ENCODE results near the gene ITGB3. TPM values are rescaled to one million over a fixed set of nuclear protein-coding genes. Genes with fewer than 3 reads are reported as not detected.
"Not testable (repeated sequence)": the region's sequence is repeated elsewhere in the genome, so short reads cannot be mapped to it uniquely, and the experiment has no call there.

The ITGB3 gene
- total RNA-seq, 3 donors from 2014 or later (not counting 1 experiment from before 2014, with no cell fraction given) = 4.2 to 30.6 (median 11.6) TPM

GRCh38 chr17:47267354-47267828, 13.8 kb downstream of the ITGB3 start:
- H3K27ac Mint-ChIP-seq = no peak overlapping the region
- no peak for DNase-seq
- no peak for TF ChIP-seq CTCF (IDR thresholded peaks at IDR 0.05)
- Histone ChIP-seq H3K27ac (ENCODE audit: low read length) (no peak overlapping the region), H3K9me3 (ENCODE audit: control insufficient read depth, insufficient read depth, low read length) (peaks cover 6% of the 10 kb centered on the region), H3K27me3 (ENCODE audit: control insufficient read depth, insufficient read depth, low read length) (no peaks in the 10 kb centered on the region), H3K4me3 (ENCODE audit: low read length) (no peak overlapping the region), H3K4me1 (ENCODE audit: control insufficient read depth, insufficient read depth, low read length) (no peaks in the 10 kb centered on the region), H3K36me3 (ENCODE audit: control insufficient read depth, insufficient read depth, low read length) (no peaks in the 10 kb centered on the region)
- 100% methylated on average over 1 of the region's 1 CpG for WGBS (ENCODE audit: insufficient coverage)
- no peaks in the 10 kb centered on the region for H3K4me1 Mint-ChIP-seq
- no peaks in the 10 kb centered on the region for H3K9me3 Mint-ChIP-seq
- no peaks in the 10 kb centered on the region for H3K36me3 Mint-ChIP-seq
- ATAC-seq = no peak
- H3K27me3 Mint-ChIP-seq (ENCODE audit: low read depth in 2 of 2) = peaks cover 5 to 6% of the 10 kb centered on the region in 2 donors
- intact Hi-C loops (cut with micrococcal nuclease) = no loop called here
- H3K4me3 Mint-ChIP-seq = no peak overlapping the region

- H3K27ac ChIP-seq (ENCODE audit: low read length); H3K4me3 ChIP-seq (ENCODE audit: low read length); H3K4me3 Mint-ChIP-seq; H3K27me3 Mint-ChIP-seq (ENCODE audit: low read depth in 2 of 2); H3K4me1 ChIP-seq (ENCODE audit: control insufficient read depth, insufficient read depth, low read length); H3K27me3 ChIP-seq (ENCODE audit: control insufficient read depth, insufficient read depth, low read length); H3K9me3 Mint-ChIP-seq; DNase-seq; H3K27ac Mint-ChIP-seq; H3K36me3 Mint-ChIP-seq; H3K36me3 ChIP-seq (ENCODE audit: control insufficient read depth, insufficient read depth, low read length); intact Hi-C loops (cut with micrococcal nuclease); ATAC-seq; H3K9me3 ChIP-seq (ENCODE audit: control insufficient read depth, insufficient read depth, low read length); H3K4me1 Mint-ChIP-seq: not testable (repeated sequence)
- WGBS (ENCODE audit: insufficient coverage) = 81% methylated on average over 3 of the region's 3 CpGs
Observed at GRCh38 chr17:47268964-47269363, 15.3 kb downstream of the ITGB3 start.

GRCh38 chr17:47269561-47270280, 16.1 kb downstream of the ITGB3 start:
- not testable (repeated sequence) for H3K4me3 ChIP-seq (ENCODE audit: low read length); H3K4me3 Mint-ChIP-seq

GRCh38 chr17:47270946-47271705, 17.5 kb downstream of the ITGB3 start:
- H3K4me3 ChIP-seq (ENCODE audit: low read length) = no peak overlapping the region
- H3K4me1 ChIP-seq (ENCODE audit: control insufficient read depth, insufficient read depth, low read length) = no peaks in the 10 kb centered on the region
- DNase-seq (no peak), ATAC-seq (no peak)
- peaks cover 6% of the 10 kb centered on the region for H3K9me3 ChIP-seq (ENCODE audit: control insufficient read depth, insufficient read depth, low read length)
- 83% methylated on average over 1 of the region's 2 CpGs for WGBS (ENCODE audit: insufficient coverage)
- TF ChIP-seq CTCF (IDR thresholded peaks at IDR 0.05) = no peak
- Mint-ChIP-seq H3K4me1 (no peaks in the 10 kb centered on the region), H3K36me3 (no peaks in the 10 kb centered on the region), H3K27ac (no peak overlapping the region), H3K27me3 (ENCODE audit: low read depth in 2 of 2) (peaks cover 8 to 19% of the 10 kb centered on the region in 2 donors), H3K4me3 (no peak overlapping the region), H3K9me3 (no peaks in the 10 kb centered on the region)
- H3K27ac ChIP-seq (ENCODE audit: low read length) = no peak overlapping the region
- intact Hi-C loops (cut with micrococcal nuclease) = no loop called here
- H3K27me3 ChIP-seq (ENCODE audit: control insufficient read depth, insufficient read depth, low read length) = no peaks in the 10 kb centered on the region
- H3K36me3 ChIP-seq (ENCODE audit: control insufficient read depth, insufficient read depth, low read length) = no peaks in the 10 kb centered on the region

More at GRCh38 chr17:47269561-47270280, 16.1 kb downstream of the ITGB3 start:
- H3K36me3 Mint-ChIP-seq; H3K27ac ChIP-seq (ENCODE audit: low read length); H3K4me1 Mint-ChIP-seq; H3K27ac Mint-ChIP-seq; ATAC-seq; intact Hi-C loops (cut with micrococcal nuclease); H3K9me3 Mint-ChIP-seq; H3K9me3 ChIP-seq (ENCODE audit: control insufficient read depth, insufficient read depth, low read length); DNase-seq; H3K4me1 ChIP-seq (ENCODE audit: control insufficient read depth, insufficient read depth, low read length); H3K36me3 ChIP-seq (ENCODE audit: control insufficient read depth, insufficient read depth, low read length); H3K27me3 ChIP-seq (ENCODE audit: control insufficient read depth, insufficient read depth, low read length): not testable (repeated sequence)
- H3K27me3 Mint-ChIP-seq (ENCODE audit: low read depth in 2 of 2) = peaks cover 6 to 13% of the 10 kb centered on the region in 2 donors
